ENCODE results near the gene MEI1.
"Not testable (repeated sequence)": the region's sequence is repeated elsewhere in the genome, so short reads cannot be mapped to it uniquely, and the experiment has no call there.

MEI1 gene

GRCh38 chr22:41699264-41700107 is at the start of gene MEI1:
TSS of gene MEI1 (plus strand) at chr22:41699503. CDS start at chr22:41699539, 36 bp downstream.
- peak; percentile 94 for DNase-seq

GRCh38 chr22:41650229-41650628 is 49.1 kb upstream of the MEI1 start:
- no peak for DNase-seq

- DNase-seq = no peak
Measured at GRCh38 chr22:41650821-41651220, 48.5 kb upstream of the MEI1 start.

- DNase-seq = no peak
Measured at GRCh38 chr22:41654322-41654721, 45.0 kb upstream of the MEI1 start.

- DNase-seq = no peak
Measured at GRCh38 chr22:41656556-41656955, 42.7 kb upstream of the MEI1 start.

GRCh38 chr22:41657709-41658108 is 41.6 kb upstream of the MEI1 start:
- DNase-seq = no peak

- no peak for DNase-seq
Measured at GRCh38 chr22:41658869-41659268, 40.4 kb upstream of the MEI1 start.

- DNase-seq = no peak
Measured at GRCh38 chr22:41659941-41660340, 39.4 kb upstream of the MEI1 start.

- no peak for DNase-seq
Measured at GRCh38 chr22:41660416-41660815, 38.9 kb upstream of the MEI1 start.

- DNase-seq = no peak
Measured at GRCh38 chr22:41661088-41661487, 38.2 kb upstream of the MEI1 start.

- DNase-seq = no peak
Measured at GRCh38 chr22:41661713-41662112, 37.6 kb upstream of the MEI1 start.

- not testable (repeated sequence) for DNase-seq
Measured at GRCh38 chr22:41663594-41663993, 35.7 kb upstream of the MEI1 start.

- no peak for DNase-seq
Measured at GRCh38 chr22:41664490-41664889, 34.8 kb upstream of the MEI1 start.

- DNase-seq = no peak
Measured at GRCh38 chr22:41664951-41665350, 34.4 kb upstream of the MEI1 start.

GRCh38 chr22:41668971-41669911 is 30.1 kb upstream of the MEI1 start:
- DNase-seq = no peak

- DNase-seq = not testable (repeated sequence)
Measured at GRCh38 chr22:41672096-41672495, 27.2 kb upstream of the MEI1 start.

GRCh38 chr22:41672780-41673509 is 26.4 kb upstream of the MEI1 start:
- no peak for DNase-seq

GRCh38 chr22:41674846-41675340 is 24.4 kb upstream of the MEI1 start:
- DNase-seq = no peak

GRCh38 chr22:41676134-41676533 is 23.2 kb upstream of the MEI1 start:
- no peak for DNase-seq

GRCh38 chr22:41681616-41682015 is 17.7 kb upstream of the MEI1 start:
- no peak for DNase-seq

GRCh38 chr22:41682033-41682807 is 17.1 kb upstream of the MEI1 start:
- DNase-seq = peak; percentile 86

- DNase-seq = no peak
Measured at GRCh38 chr22:41683052-41683451, 16.3 kb upstream of the MEI1 start.
